Measurements from ENCODE around the gene SLC4A5. TPM values are rescaled to one million over a fixed set of nuclear protein-coding genes. Genes with fewer than 3 reads are reported as not detected.
"Not testable (repeated sequence)": the region's sequence is repeated elsewhere in the genome, so short reads cannot be mapped to it uniquely, and the experiment has no call there.

The SLC4A5 gene
- total RNA-seq, 1 experiment from 2014 or later = 0.08 TPM

DNA sequence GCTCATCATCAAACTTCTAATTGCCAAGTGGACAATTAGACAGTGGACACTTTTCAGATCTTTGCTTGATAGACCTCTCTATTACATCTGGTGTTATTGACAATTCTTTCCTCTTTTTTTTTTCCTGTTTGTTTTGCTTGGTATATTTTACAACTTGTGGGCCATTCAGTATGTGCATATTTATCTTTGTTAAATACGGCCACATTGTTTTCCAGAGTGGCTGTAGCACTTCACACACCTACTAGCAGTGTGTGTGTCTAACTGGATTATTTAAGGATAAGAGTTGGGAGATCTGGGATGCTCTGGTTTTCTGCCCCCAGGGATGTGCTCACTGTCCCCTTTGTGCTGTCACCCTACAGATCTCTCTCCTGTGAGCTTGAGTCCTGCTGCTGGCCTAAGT is 4.1 kb upstream of the SLC4A5 start:
- no peaks in the 10 kb centered on the region for H3K27me3 ChIP-seq (replicated peaks)
- no peaks in the 10 kb centered on the region for H3K9me3 ChIP-seq (replicated peaks)
- H3K36me3 ChIP-seq = no peaks in the 10 kb centered on the region
- no peak overlapping the region for H3K4me3 ChIP-seq
- H3K4me1 ChIP-seq (replicated peaks) = no peaks in the 10 kb centered on the region
- H3K27ac ChIP-seq = no peak overlapping the region
- DNase-seq (ENCODE audit: low read depth in 1 of 2, low spot score in 2 of 2) = no peak

DNA sequence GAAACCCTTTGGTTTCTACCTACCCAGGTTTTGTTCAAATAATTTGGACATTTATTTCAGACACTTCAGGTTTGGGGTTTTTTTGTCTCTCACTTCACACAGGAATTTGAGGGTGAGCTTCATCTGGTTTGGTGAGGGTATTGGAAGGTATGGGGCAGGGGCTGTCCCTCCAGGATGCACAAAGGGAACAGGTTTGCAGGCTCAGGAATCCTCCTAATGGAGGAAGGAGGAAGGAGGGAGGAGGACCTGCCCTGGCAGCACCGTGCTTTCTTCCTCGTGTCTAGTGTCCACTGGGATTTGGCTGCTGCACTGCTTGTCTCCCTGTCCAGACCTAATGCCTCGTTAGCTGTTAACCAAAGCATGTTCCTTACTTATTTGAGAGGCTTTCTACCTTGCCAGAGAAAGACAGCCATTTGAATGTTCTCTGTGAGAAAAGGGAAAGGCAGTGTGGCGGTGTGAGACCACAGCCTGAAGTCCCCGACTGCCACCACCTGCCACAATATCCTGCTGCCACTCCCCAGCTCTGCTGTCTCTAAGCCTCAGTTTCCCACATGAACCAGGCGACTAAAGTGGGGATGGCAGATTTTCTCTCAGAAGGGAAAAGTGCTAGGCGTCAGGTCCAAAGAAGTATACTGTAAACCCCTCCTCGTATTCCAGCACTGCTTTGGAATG is 2.2 kb upstream of the SLC4A5 start:
- no peaks in the 10 kb centered on the region for H3K36me3 ChIP-seq
- H3K4me1 ChIP-seq (replicated peaks) = no peaks in the 10 kb centered on the region
- no peak for DNase-seq (ENCODE audit: low read depth in 1 of 2, low spot score in 2 of 2)
- no peak overlapping the region for H3K4me3 ChIP-seq
- no peak overlapping the region for H3K27ac ChIP-seq
- H3K27me3 ChIP-seq (replicated peaks) = no peaks in the 10 kb centered on the region
- no peaks in the 10 kb centered on the region for H3K9me3 ChIP-seq (replicated peaks)

GRCh38 chr2:74336227-74336626 is 7.0 kb downstream of the SLC4A5 start:
- not testable (repeated sequence) for H3K9me3 ChIP-seq (replicated peaks); H3K27me3 ChIP-seq (replicated peaks); H3K4me3 ChIP-seq; H3K4me1 ChIP-seq (replicated peaks); H3K27ac ChIP-seq; H3K36me3 ChIP-seq; DNase-seq (ENCODE audit: low read depth in 1 of 2, low spot score in 2 of 2)

- Histone ChIP-seq H3K4me1 (replicated peaks) (no peaks in the 10 kb centered on the region), H3K27me3 (replicated peaks) (no peaks in the 10 kb centered on the region), H3K27ac (no peak overlapping the region), H3K36me3 (no peaks in the 10 kb centered on the region), H3K9me3 (replicated peaks) (no peaks in the 10 kb centered on the region), H3K4me3 (no peak overlapping the region)
- DNase-seq (ENCODE audit: low read depth in 1 of 2, low spot score in 2 of 2) = peak; percentile 26 to 75
Measured at GRCh38 chr2:74334931-74335333, 8.3 kb downstream of the SLC4A5 start.

DNA sequence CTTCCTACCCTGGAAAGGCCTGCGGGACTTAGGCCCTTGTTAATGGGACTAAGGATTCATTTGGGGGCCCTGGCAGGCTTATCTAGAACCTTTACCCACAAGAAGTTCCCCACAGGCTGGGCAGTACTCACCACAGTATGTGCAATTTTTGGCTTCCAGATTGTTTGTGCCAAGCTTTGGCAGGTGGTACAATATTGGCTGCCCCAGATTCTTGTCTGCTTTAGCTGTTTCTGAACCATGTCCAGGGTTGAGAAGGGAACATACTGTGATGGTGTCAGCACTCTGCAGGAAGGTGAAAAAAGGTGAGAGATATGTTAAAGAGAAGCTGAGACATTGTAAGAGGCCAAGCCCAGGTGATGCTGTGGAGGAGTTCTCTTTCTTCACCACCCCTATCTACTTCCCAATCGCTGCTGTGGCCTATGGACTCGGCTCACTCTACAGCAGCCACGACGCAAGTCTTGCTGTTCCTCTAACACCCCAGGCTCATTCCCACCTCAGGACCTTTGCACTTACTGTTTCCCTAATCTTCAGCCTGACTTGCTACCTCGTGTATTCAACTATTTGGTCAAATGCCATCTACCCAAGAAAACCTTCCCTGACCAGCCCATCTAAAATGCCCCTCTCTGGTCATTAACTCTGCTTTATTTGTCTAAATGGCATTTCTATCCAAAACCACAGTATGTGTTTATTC is 9.2 kb downstream of the SLC4A5 start:
- H3K27me3 ChIP-seq (replicated peaks) = no peaks in the 10 kb centered on the region
- no peak overlapping the region for H3K27ac ChIP-seq
- no peaks in the 10 kb centered on the region for H3K9me3 ChIP-seq (replicated peaks)
- DNase-seq (ENCODE audit: low read depth in 1 of 2, low spot score in 2 of 2) = no peak
- H3K36me3 ChIP-seq = no peaks in the 10 kb centered on the region
- H3K4me1 ChIP-seq (replicated peaks) = no peaks in the 10 kb centered on the region
- no peak overlapping the region for H3K4me3 ChIP-seq

GRCh38 chr2:74333175-74333574 is 10.0 kb downstream of the SLC4A5 start:
- H3K9me3 ChIP-seq (replicated peaks) = no peaks in the 10 kb centered on the region
- no peak for DNase-seq (ENCODE audit: low read depth in 1 of 2, low spot score in 2 of 2)
- no peaks in the 10 kb centered on the region for H3K36me3 ChIP-seq
- H3K4me1 ChIP-seq (replicated peaks) = no peaks in the 10 kb centered on the region
- H3K27me3 ChIP-seq (replicated peaks) = no peaks in the 10 kb centered on the region
- no peak overlapping the region for H3K4me3 ChIP-seq
- H3K27ac ChIP-seq = no peak overlapping the region

GRCh38 chr2:74332550-74333174 is 10.6 kb downstream of the SLC4A5 start:
- Histone ChIP-seq H3K9me3 (replicated peaks) (no peaks in the 10 kb centered on the region), H3K4me3 (no peak overlapping the region), H3K36me3 (no peaks in the 10 kb centered on the region), H3K27me3 (replicated peaks) (no peaks in the 10 kb centered on the region), H3K27ac (no peak overlapping the region), H3K4me1 (replicated peaks) (no peaks in the 10 kb centered on the region)
- DNase-seq (ENCODE audit: low read depth in 1 of 2, low spot score in 2 of 2) = no peak

- no peaks in the 10 kb centered on the region for H3K27me3 ChIP-seq (replicated peaks)
- H3K4me1 ChIP-seq (replicated peaks) = no peaks in the 10 kb centered on the region
- no peak overlapping the region for H3K27ac ChIP-seq
- H3K4me3 ChIP-seq = no peak overlapping the region
- H3K36me3 ChIP-seq = no peaks in the 10 kb centered on the region
- H3K9me3 ChIP-seq (replicated peaks) = no peaks in the 10 kb centered on the region
- no peak for DNase-seq (ENCODE audit: low read depth in 1 of 2, low spot score in 2 of 2)
Measured at GRCh38 chr2:74328573-74328972, 14.6 kb downstream of the SLC4A5 start.

- Histone ChIP-seq H3K4me1 (replicated peaks) (no peaks in the 10 kb centered on the region), H3K9me3 (replicated peaks) (no peaks in the 10 kb centered on the region), H3K36me3 (no peaks in the 10 kb centered on the region), H3K27ac (no peak overlapping the region), H3K4me3 (no peak overlapping the region), H3K27me3 (replicated peaks) (no peaks in the 10 kb centered on the region)
- no peak for DNase-seq (ENCODE audit: low read depth in 1 of 2, low spot score in 2 of 2)
Measured at GRCh38 chr2:74328074-74328473, 15.1 kb downstream of the SLC4A5 start.

GRCh38 chr2:74327627-74328026 is 15.6 kb downstream of the SLC4A5 start:
- Histone ChIP-seq H3K27me3 (replicated peaks) (no peaks in the 10 kb centered on the region), H3K9me3 (replicated peaks) (no peaks in the 10 kb centered on the region), H3K27ac (no peak overlapping the region), H3K4me1 (replicated peaks) (no peaks in the 10 kb centered on the region), H3K4me3 (no peak overlapping the region), H3K36me3 (no peaks in the 10 kb centered on the region)
- DNase-seq (ENCODE audit: low read depth in 1 of 2, low spot score in 2 of 2) = no peak

- H3K27me3 ChIP-seq (replicated peaks) = no peaks in the 10 kb centered on the region
- H3K36me3 ChIP-seq = no peaks in the 10 kb centered on the region
- no peak overlapping the region for H3K4me3 ChIP-seq
- H3K27ac ChIP-seq = no peak overlapping the region
- DNase-seq (ENCODE audit: low read depth in 1 of 2, low spot score in 2 of 2) = no peak
- H3K9me3 ChIP-seq (replicated peaks) = no peaks in the 10 kb centered on the region
- no peaks in the 10 kb centered on the region for H3K4me1 ChIP-seq (replicated peaks)
Measured at GRCh38 chr2:74327199-74327598, 16.0 kb downstream of the SLC4A5 start.

DNA sequence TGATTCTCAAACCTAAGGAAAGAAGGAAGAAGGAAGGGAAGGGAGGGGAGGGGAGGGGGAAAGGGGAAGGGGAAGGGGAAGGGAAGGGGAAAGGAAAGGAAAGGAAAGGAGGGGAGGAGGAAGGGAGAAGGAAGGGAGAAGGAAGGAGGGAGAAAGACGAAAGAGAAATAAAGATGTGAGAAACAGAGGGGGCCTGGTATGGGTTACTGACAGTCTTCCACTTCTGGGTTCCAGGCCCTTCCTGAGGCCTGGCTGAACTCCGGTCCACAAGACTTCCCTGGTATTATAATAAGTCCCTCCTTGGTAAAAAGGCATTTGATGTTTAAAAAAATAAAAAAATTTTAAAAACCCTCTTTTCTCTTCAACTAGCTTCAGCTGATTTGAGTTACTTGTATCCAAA is 17.4 kb downstream of the SLC4A5 start:
- H3K27me3 ChIP-seq (replicated peaks) = no peaks in the 10 kb centered on the region
- H3K27ac ChIP-seq = no peak overlapping the region
- DNase-seq (ENCODE audit: low read depth in 1 of 2, low spot score in 2 of 2) = no peak

GRCh38 chr2:74321737-74322136 is 21.5 kb downstream of the SLC4A5 start:
- Histone ChIP-seq H3K9me3 (replicated peaks) (no peaks in the 10 kb centered on the region), H3K36me3 (no peaks in the 10 kb centered on the region), H3K4me3 (no peak overlapping the region), H3K27ac (no peak overlapping the region), H3K4me1 (replicated peaks) (no peaks in the 10 kb centered on the region), H3K27me3 (replicated peaks) (no peaks in the 10 kb centered on the region)
- DNase-seq (ENCODE audit: low read depth in 1 of 2, low spot score in 2 of 2) = no peak

More for the DNA sequence above, 17.4 kb downstream of the SLC4A5 start:
- no peak overlapping the region for H3K4me3 ChIP-seq
- H3K36me3 ChIP-seq = no peaks in the 10 kb centered on the region
- no peaks in the 10 kb centered on the region for H3K9me3 ChIP-seq (replicated peaks)
- H3K4me1 ChIP-seq (replicated peaks) = no peaks in the 10 kb centered on the region

- Histone ChIP-seq H3K9me3 (replicated peaks) (no peaks in the 10 kb centered on the region), H3K36me3 (no peaks in the 10 kb centered on the region), H3K27me3 (replicated peaks) (no peaks in the 10 kb centered on the region), H3K27ac (no peak overlapping the region), H3K4me1 (replicated peaks) (no peaks in the 10 kb centered on the region), H3K4me3 (no peak overlapping the region)
- no peak for DNase-seq (ENCODE audit: low read depth in 1 of 2, low spot score in 2 of 2)
Measured at GRCh38 chr2:74317701-74318100, 25.5 kb downstream of the SLC4A5 start.
